Stimulated activated CD4-positive, alpha-beta T cell treated with anti-CD3 and anti-CD28 coated beads, Interleukin-4, amount 100 ng/mL, for 48 hours (primary cell): ENCODE measurements around the gene CSK.

Experiments
- DNase-seq, 2 donors: peaks; one replicate each; pipeline ENCODE4 v3.0.0-alpha.2; 2020; ENCODE audit warnings: low read depth in 2 of 2

Gene CSK

DNA sequence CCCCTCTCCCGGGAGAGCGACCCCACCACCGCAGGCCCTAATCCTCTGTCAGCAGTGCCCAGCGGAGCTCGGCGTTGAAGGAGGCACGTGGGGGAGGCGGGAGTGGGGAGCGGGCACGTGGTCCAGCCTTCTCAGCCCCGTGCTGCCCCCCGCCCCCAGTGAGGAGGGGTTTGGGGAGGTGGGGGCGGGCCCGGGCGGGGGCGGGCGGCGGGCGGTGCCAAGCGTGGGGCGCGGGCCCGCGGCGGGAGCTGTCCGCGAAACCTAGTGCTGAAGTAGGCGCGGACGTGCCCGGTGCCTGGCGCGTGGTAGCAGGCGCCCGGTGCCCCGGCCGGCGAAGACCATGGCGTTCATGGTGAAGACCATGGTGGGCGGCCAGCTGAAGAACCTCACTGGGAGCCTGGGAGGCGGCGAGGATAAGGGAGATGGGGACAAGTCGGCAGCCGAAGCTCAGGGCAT, 44.5 kb downstream of the CSK start, which contains the start of gene CPLX3:
Gene CPLX3, plus strand, starts transcription at position 264 of the 456 bp plus-strand sequence. Its CDS starts 77 bp downstream, at position 341.
- DNase-seq = peak in 1 of 2 donors; percentile 37

DNA sequence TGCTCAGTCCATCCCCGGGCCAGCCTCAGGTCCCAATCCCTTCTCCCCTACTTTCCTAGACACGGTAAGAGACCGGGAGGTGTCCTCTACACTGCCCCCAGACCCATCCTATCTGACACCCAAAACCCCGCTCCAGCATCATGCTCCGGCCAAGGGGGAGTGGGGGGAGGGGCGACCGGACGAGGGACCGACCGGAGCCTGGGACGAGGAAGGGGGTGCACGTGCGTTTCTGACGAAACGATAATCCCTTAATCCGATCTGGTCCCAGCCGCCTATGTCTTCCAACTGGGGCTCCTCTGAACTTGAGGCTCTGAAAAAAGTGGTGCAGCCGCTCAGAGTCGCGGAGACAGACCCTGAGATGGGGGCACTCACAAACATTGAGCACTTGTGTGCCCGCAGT, 45.0 kb downstream of the CSK start:
- no peak for DNase-seq

DNA sequence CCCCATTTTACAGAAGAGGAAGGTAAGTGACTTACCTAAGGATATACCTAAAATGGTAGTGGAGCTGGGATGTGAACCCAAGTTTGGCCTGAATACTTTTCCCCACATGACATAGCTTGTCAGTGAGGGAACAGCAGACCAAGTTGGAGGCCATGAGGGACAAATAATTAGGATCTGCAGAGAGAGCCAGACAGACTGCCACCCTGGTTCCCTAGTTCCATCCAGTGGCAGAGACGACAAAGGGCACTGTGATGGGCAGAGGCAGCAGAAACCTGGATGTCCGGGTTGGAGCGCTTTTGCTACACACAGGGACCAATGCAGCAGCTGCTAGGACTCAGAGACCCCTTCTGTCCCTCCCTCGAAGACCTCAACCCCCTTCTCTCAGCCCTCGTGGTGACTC, 45.7 kb downstream of the CSK start:
- no peak for DNase-seq

- no peak for DNase-seq
These were observed 47.0 kb downstream of the CSK start for GRCh38 chr15:74828835-74829234.

DNA sequence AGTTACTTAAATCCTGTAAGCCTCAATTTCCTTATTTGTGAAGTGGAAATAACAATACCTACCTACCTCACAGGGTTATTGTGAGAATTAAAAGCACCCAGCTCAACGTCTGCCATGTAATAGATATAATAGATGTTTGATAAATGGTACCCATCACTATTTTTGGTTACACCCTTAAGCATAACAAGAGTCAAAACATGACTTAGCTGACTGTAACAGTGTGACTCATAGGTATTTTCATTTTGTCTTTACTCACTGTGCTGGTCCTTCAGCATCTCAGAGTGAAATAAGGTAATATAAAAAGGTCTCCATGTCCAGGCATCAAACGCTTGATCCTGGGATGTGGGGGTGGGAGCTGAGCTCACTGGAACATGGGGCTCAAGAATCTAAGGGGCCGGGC, 47.6 kb downstream of the CSK start:
- no peak for DNase-seq

DNA sequence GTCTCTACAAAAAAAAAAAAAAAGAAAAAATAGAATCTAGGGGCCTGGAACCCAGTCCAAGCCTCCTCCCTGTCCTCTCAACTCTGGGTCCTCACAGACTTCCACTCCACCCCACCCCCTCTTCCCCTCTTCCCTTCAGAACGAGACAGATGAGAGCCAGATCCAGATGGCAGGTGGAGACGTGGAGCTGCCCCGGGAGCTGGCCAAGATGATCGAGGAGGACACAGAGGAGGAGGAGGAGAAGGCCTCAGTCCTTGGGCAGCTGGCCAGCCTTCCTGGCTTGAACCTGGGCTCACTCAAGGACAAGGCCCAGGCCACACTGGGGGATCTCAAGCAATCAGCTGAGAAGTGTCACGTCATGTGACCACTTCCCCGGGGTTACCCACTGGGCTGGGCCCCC, 48.1 kb downstream of the CSK start:
- DNase-seq = no peak

GRCh38 chr15:74830868-74831267, 49.0 kb downstream of the CSK start:
- DNase-seq = no peak

GRCh38 chr15:74831813-74832495, 50.1 kb downstream of the CSK start:
- DNase-seq = no peak

GRCh38 chr15:74832826-74833225, 50.9 kb downstream of the CSK start:
- no peak for DNase-seq

- no peak for DNase-seq
These were observed 51.7 kb downstream of the CSK start for GRCh38 chr15:74833376-74834107.

DNA sequence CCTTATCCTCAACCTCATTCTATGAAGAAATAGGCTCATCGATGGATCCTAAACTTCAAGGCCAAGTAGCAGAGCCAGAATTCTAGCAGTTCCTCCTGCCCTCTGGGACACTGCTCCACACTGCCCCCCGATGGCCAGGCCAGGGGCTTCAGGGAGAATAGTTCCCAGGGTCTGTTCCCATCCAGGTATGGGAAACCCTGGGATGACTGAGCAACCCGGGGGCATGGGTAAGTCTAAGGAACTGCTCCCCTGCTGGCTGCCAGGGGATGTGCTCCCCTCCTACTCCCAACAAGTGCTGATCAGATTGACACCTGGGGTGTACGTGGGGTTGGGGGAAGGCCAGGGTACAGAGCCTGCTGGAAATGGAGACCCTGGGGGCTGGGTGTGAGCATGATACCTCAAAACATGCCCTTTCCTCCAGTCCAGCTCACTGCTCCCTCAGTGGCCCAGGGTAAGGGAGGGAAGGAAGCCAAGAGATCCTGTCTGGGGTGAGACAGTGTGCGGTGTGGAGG, 53.5 kb downstream of the CSK start:
- DNase-seq = peak; percentile 45 to 55

DNA sequence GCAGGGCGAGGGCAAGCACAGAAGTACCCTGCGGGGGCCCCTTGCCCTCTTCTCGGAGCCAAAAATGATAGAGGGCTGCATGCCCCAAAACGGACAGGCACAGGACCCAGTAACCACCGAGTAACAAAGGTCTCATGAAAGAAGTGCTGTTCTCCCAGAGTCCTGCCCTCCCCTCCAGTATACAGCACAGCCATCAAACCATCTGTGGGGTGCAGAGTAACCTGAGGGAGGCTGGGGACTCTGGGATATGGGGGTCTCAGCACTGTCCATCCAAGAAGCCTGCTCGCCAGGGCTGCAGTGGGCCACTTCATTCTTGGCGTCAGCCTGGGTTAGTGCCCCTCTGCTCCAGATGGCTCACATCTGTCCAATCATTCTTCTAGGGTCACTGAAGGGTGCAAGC, 55.0 kb downstream of the CSK start:
- no peak for DNase-seq

DNA sequence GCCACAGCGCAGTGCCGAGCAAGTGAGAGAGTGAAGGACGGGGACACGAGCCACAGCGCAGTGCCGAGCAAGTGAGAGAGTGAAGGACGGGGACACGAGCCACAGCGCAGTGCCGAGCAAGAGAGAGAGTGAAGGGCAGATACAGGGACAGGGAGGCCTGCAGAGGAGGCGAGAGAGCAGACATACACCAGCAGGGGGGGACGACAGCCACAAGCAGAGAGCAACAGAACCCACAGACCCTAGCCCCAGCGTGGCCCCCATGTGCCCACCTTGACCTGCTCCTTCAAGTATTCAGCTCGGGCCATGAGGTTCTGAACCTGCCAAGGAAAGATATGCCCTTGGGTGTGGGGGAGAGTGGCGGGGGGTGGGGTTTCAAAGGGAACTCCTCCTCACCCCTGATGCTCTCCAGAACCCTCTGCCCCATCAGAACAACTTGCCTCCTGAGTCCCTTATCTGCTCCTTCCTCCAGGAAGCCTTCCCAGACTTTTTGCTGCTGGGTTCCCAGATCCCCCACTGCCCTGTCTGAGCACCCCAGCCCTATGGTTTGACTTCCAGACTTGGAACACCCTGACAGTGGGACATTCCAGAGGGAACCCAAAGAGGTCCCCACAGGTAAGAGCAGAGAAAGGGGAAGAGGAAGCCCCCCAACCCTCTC, 55.7 kb downstream of the CSK start:
- DNase-seq = no peak

DNA sequence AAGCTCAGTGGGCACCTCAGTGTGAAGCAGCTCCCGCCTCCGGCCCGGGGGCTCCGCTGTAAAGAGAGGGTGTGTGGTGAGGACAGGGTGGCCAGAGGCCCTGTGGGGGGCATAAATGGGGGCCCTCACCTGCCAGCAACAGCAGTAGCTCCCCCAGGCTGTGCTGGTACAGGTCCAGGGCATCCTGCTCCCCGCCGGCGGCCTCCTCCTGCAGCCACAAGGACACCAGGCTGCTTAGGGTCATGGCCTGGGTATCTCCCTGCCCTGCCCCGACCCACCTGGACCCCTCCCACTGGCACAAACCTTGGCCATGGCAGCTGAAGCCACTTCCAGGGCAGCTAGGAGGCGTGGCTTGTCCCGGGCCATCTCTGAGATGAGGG, 56.2 kb downstream of the CSK start:
- no peak for DNase-seq

DNA sequence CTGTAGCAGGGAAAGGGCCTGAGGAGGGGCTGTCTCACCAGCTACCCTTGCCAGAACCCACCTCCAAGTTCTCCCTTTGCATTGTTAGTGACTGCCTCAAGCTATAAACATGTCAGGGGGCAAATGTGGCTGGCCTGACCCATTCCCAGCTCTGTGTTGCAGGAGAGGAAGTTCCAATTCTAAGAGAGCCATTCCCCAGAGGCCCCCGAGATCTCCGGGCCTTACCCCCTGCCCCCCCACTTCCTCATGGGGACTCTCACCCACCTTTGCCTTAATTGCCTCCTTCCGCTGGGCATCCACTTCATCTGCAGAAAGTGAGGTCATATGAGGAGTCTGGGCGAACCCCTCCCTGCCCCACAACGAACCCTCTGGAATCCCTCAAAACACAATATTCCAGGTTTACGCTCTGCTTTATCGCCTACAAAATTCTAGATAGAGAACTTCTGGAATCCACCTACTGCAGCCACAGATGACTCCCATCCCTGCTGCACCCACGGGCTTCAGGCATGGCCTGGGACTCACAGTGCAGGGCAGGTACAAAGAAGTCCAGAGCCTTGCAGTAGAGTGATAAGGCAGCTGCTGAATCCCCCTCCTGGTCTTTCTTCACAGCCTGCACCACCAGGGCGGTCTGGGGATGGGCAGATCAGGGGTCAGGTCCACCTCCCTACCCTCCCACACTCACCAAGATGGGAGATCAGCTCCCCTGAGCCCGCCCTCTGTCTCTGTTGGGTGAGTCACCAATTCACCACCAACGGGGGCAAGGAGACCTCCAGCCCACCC, 57.1 kb downstream of the CSK start:
- DNase-seq = no peak

- DNase-seq = no peak
These were observed 57.9 kb downstream of the CSK start for GRCh38 chr15:74839526-74840395.

GRCh38 chr15:74840851-74841775, 59.2 kb downstream of the CSK start:
- DNase-seq = no peak

- no peak for DNase-seq
These were observed 60.1 kb downstream of the CSK start for GRCh38 chr15:74841891-74842373.
